ENCODE results near the gene SCO2. TPM values are rescaled to one million over a fixed set of nuclear protein-coding genes. Genes with fewer than 3 reads are reported as not detected.

Gene SCO2
- total RNA-seq, 3 donors from 2014 or later (not counting 1 experiment from before 2014, with no cell fraction given), result 2.8 to 13.5 (median 8.4) TPM

GRCh38 chr22:50517495-50518260 lies 7.7 kb downstream of the SCO2 start:
- no peaks in the 10 kb centered on the region for H3K9me3 Mint-ChIP-seq
- H3K4me1 ChIP-seq (ENCODE audit: control insufficient read depth, insufficient read depth, low read length), result no peaks in the 10 kb centered on the region
- H3K36me3 ChIP-seq (ENCODE audit: control insufficient read depth, insufficient read depth, low read length), result peaks cover 44% of the 10 kb centered on the region
- intact Hi-C loops (cut with micrococcal nuclease), result no loop called here
- no peak for ATAC-seq
- H3K4me1 Mint-ChIP-seq, result peaks cover 13 to 15% of the 10 kb centered on the region in 2 donors
- H3K27ac Mint-ChIP-seq, result no peak overlapping the region
- H3K27ac ChIP-seq (ENCODE audit: low read length), result no peak overlapping the region
- H3K4me3 Mint-ChIP-seq, result no peak overlapping the region
- TF ChIP-seq CTCF (IDR thresholded peaks at IDR 0.05), result no peak
- H3K27me3 Mint-ChIP-seq (ENCODE audit: low read depth in 2 of 2), result no peaks in the 10 kb centered on the region
- 96% methylated on average over 20 of the region's 20 CpGs for WGBS (ENCODE audit: insufficient coverage)
- H3K9me3 ChIP-seq (ENCODE audit: control insufficient read depth, insufficient read depth, low read length), result no peaks in the 10 kb centered on the region
- no peaks in the 10 kb centered on the region for H3K36me3 Mint-ChIP-seq
- no peak for DNase-seq
- no peak overlapping the region for H3K4me3 ChIP-seq (ENCODE audit: low read length)
- no peaks in the 10 kb centered on the region for H3K27me3 ChIP-seq (ENCODE audit: control insufficient read depth, insufficient read depth, low read length)

- ATAC-seq, result no peak
Measured at GRCh38 chr22:50516891-50517290, 8.5 kb downstream of the SCO2 start.

GRCh38 chr22:50516068-50516467 lies 9.3 kb downstream of the SCO2 start:
- no peak for TF ChIP-seq CTCF (IDR thresholded peaks at IDR 0.05)
- no peak for DNase-seq
- intact Hi-C loops (cut with micrococcal nuclease), result no loop called here
- H3K36me3 ChIP-seq (ENCODE audit: control insufficient read depth, insufficient read depth, low read length), result peaks cover 31% of the 10 kb centered on the region
- H3K9me3 ChIP-seq (ENCODE audit: control insufficient read depth, insufficient read depth, low read length), result no peaks in the 10 kb centered on the region
- Mint-ChIP-seq H3K27ac (no peak overlapping the region), H3K27me3 (ENCODE audit: low read depth in 2 of 2) (no peaks in the 10 kb centered on the region), H3K4me1 (peaks cover 15 to 19% of the 10 kb centered on the region in 2 donors), H3K36me3 (no peaks in the 10 kb centered on the region), H3K9me3 (no peaks in the 10 kb centered on the region), H3K4me3 (no peak overlapping the region)
- H3K27ac ChIP-seq (ENCODE audit: low read length), result no peak overlapping the region
- WGBS (ENCODE audit: insufficient coverage), result 95% methylated on average over 8 of the region's 8 CpGs
- ATAC-seq, result no peak
- H3K27me3 ChIP-seq (ENCODE audit: control insufficient read depth, insufficient read depth, low read length), result no peaks in the 10 kb centered on the region
- H3K4me3 ChIP-seq (ENCODE audit: low read length), result no peak overlapping the region
- no peaks in the 10 kb centered on the region for H3K4me1 ChIP-seq (ENCODE audit: control insufficient read depth, insufficient read depth, low read length)

More at GRCh38 chr22:50516891-50517290, 8.5 kb downstream of the SCO2 start:
- Mint-ChIP-seq H3K4me1 (peaks cover 15 to 19% of the 10 kb centered on the region in 2 donors), H3K27me3 (ENCODE audit: low read depth in 2 of 2) (no peaks in the 10 kb centered on the region), H3K9me3 (no peaks in the 10 kb centered on the region), H3K27ac (no peak overlapping the region), H3K4me3 (no peak overlapping the region), H3K36me3 (no peaks in the 10 kb centered on the region)
- 91% methylated on average over 16 of the region's 16 CpGs for WGBS (ENCODE audit: insufficient coverage)
- no peak for TF ChIP-seq CTCF (IDR thresholded peaks at IDR 0.05)
- no peak overlapping the region for H3K27ac ChIP-seq (ENCODE audit: low read length)
- H3K4me3 ChIP-seq (ENCODE audit: low read length), result no peak overlapping the region
- no peaks in the 10 kb centered on the region for H3K4me1 ChIP-seq (ENCODE audit: control insufficient read depth, insufficient read depth, low read length)
- H3K27me3 ChIP-seq (ENCODE audit: control insufficient read depth, insufficient read depth, low read length), result no peaks in the 10 kb centered on the region
- peaks cover 36% of the 10 kb centered on the region for H3K36me3 ChIP-seq (ENCODE audit: control insufficient read depth, insufficient read depth, low read length)
- intact Hi-C loops (cut with micrococcal nuclease), result no loop called here
- DNase-seq, result no peak
- H3K9me3 ChIP-seq (ENCODE audit: control insufficient read depth, insufficient read depth, low read length), result no peaks in the 10 kb centered on the region

DNA sequence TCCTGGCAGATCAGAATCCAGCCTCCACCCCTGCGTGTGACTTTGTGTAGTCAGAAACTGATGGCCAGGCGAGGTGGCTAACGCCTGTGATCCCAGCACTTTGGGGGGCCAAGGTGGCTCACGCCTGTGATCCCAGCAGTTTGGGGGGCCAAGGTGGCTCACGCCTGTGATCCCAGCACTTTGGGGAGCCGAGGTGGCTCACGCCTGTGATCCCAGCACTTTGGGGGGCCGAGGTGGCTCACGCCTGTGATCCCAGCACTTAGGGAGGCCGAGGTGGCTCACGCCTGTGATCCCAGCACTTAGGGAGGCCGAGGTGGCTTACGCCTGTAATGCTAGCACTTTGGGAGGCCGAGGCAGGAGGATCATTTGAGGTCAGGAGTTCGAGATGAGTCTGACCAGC lies 12.2 kb downstream of the SCO2 start:
- Histone ChIP-seq H3K36me3 (ENCODE audit: control insufficient read depth, insufficient read depth, low read length) (peaks cover 17% of the 10 kb centered on the region), H3K9me3 (ENCODE audit: control insufficient read depth, insufficient read depth, low read length) (no peaks in the 10 kb centered on the region), H3K4me1 (ENCODE audit: control insufficient read depth, insufficient read depth, low read length) (peaks cover 6% of the 10 kb centered on the region), H3K4me3 (ENCODE audit: low read length) (no peak overlapping the region), H3K27me3 (ENCODE audit: control insufficient read depth, insufficient read depth, low read length) (no peaks in the 10 kb centered on the region), H3K27ac (ENCODE audit: low read length) (no peak overlapping the region)
- 97% methylated on average over 15 of the region's 15 CpGs for WGBS (ENCODE audit: insufficient coverage)
- Mint-ChIP-seq H3K36me3 (no peaks in the 10 kb centered on the region), H3K27me3 (ENCODE audit: low read depth in 2 of 2) (no peaks in the 10 kb centered on the region), H3K4me1 (peaks cover 30 to 32% of the 10 kb centered on the region in 2 donors), H3K4me3 (no peak overlapping the region), H3K9me3 (no peaks in the 10 kb centered on the region), H3K27ac (no peak overlapping the region)
- intact Hi-C loops (cut with micrococcal nuclease), result no loop called here
- ATAC-seq (no peak), DNase-seq (no peak)
- TF ChIP-seq CTCF (IDR thresholded peaks at IDR 0.05), result no peak
